Testis (tissue), 3 donors: Measurements from ENCODE around the gene CUL7. TPM values are rescaled to one million over a fixed set of nuclear protein-coding genes. Genes with fewer than 3 reads are reported as not detected.
A peak's percentile ranks its signal among the peaks of the same experiment; 100 is the strongest.

ENCODE experiments used
- DNase-seq: peaks from one replicate; pipeline ENCODE4 v3.0.0-alpha.2; 2019
- H3K27ac ChIP-seq, 2 donors: fragments of 200-600 bp; sonication (generic); one replicate each; pipeline ENCODE4 v1.5.1; 2019
- H3K27me3 ChIP-seq: fragments of 200-600 bp; sonication (generic); one replicate; pipeline ENCODE4 v1.5.1; 2019
- H3K36me3 ChIP-seq: fragments of 200-600 bp; sonication (generic); one replicate; pipeline ENCODE4 v1.5.1; 2017; ENCODE audit warnings: low read depth; ENCODE audit errors: missing control alignments
- H3K4me1 ChIP-seq: fragments of 200-600 bp; sonication (generic); one replicate; pipeline ENCODE4 v1.5.1; 2019
- H3K4me3 ChIP-seq, 2 donors: fragments of 200-600 bp; sonication (generic); one replicate each; pipeline ENCODE4 v1.5.1; 2017 to 2019
- H3K9me3 ChIP-seq: fragments of 200-600 bp; sonication (generic); one replicate; pipeline ENCODE4 v1.5.1; 2017
- POLR2A ChIP-seq: fragments of 450-650 bp; IDR thresholded peaks from one replicate; pipeline ENCODE4 v1.6.1; 2017; ENCODE audit warnings: antibody characterized with exemption, mild to moderate bottlenecking, moderate library complexity
- WGBS, 2 donors: methylation state at CpG; one replicate each; pipeline ENCODE4 v1.1.5; 2018; 5-methylcytosine and 5-hydroxymethylcytosine counted together
- intact Hi-C: fragments of 100-400 bp; cut with DNase I; formaldehyde crosslinking; loops from one replicate; pipeline ENCODE4 v1.15.1; 2023; ENCODE audit warnings: low total_unique reads
- polyA plus RNA-seq: library from polyadenylated mRNA; stranded (reverse); fragments of 350-450 nt; fragmentation: Illumina TruSeq; extraction: RNeasy Lipid Tissue Mini Kit (QIAGEN cat#74804); gene quantifications from one replicate; pipeline ENCODE4 v1.2.3, GENCODE V29; 2014; ENCODE audit warnings: low read depth, low replicate concordance; ENCODE audit not compliant: insufficient read depth
- total RNA-seq, 2 donors: library from RNA; depleted of rRNA; stranded (reverse); fragments of >200 nt; gene quantifications; one replicate each; pipeline ENCODE4 v1.2.3, GENCODE V29; 2016
- TF ChIP-seq, protein P1 (sequence below), 3 experiments: fragments of 450-650 bp in 2 of 3; fragments of 200-600 bp in 1 of 3; sonication (generic) in 1 of 3; IDR thresholded peaks; one replicate each; pipeline ENCODE4 v1.5.1; 2016 to 2019; ENCODE audit warnings: antibody characterized with exemption in 3 of 3, mild to moderate bottlenecking in 2 of 3, moderate library complexity in 1 of 3

CUL7 gene
- total and polyA plus RNA-seq, 3 donors from 2014 or later: 16.6 to 31.5 (median 23.9) TPM

DNA sequence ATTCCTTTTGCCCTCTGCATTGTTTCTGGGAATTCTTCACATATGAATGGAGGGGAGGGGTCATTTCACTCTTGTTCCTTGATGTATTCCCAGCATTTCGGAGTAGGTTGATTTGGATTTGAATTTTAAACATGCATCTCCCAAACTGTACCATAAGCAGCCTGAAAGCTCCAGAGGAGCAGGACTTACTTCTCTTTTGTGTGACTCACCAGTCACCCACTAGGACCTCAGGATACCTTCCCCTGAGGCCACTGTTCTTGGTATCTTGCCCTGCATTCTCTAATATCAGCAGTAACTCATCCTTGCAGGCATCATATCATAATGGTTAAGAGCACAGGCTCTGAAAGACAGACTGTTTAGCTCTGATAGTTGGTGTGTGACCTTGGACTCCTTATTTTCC, 4.9 kb upstream of the CUL7 start:
- Histone ChIP-seq H3K4me3 (peak overlapping the region; percentile 87 to 94), H3K27me3 (no peaks in the 10 kb centered on the region), H3K4me1 (peaks cover 27% of the 10 kb centered on the region), H3K9me3 (no peaks in the 10 kb centered on the region), H3K36me3 (no peaks in the 10 kb centered on the region), H3K27ac (peak overlapping the region in 1 of 2 donors; percentile 78)
- intact Hi-C loops: no loop called here
- DNase-seq: no peak
- TF ChIP-seq, protein P1, sequence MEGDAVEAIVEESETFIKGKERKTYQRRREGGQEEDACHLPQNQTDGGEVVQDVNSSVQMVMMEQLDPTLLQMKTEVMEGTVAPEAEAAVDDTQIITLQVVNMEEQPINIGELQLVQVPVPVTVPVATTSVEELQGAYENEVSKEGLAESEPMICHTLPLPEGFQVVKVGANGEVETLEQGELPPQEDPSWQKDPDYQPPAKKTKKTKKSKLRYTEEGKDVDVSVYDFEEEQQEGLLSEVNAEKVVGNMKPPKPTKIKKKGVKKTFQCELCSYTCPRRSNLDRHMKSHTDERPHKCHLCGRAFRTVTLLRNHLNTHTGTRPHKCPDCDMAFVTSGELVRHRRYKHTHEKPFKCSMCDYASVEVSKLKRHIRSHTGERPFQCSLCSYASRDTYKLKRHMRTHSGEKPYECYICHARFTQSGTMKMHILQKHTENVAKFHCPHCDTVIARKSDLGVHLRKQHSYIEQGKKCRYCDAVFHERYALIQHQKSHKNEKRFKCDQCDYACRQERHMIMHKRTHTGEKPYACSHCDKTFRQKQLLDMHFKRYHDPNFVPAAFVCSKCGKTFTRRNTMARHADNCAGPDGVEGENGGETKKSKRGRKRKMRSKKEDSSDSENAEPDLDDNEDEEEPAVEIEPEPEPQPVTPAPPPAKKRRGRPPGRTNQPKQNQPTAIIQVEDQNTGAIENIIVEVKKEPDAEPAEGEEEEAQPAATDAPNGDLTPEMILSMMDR (IDR thresholded peaks at IDR 0.05): no peak
- TF ChIP-seq POLR2A: no peak
- WGBS, 2 donors: 53 to 59% methylated on average over 1 of the region's 1 CpG

DNA sequence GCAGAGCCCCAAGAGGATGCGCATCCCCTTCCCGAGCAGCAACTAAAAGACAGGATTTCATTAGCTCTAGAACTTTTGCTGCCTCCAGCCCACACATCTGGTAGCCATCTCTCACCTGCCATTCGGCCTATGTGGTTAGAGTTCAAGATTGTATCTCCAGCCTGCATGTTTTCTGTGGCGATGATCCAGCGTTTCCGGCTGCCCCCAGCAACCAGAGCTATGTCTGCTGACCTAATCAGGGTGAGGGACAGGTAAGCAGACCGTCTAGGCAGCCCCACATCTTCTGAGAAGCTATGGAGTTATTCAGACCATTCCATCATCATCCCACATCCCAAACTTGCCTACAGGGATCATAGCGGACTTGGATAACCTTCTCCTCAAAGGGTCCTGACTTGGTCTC, 2.3 kb upstream of the CUL7 start:
- intact Hi-C loops: no loop called here
- no peak overlapping the region for H3K4me3 ChIP-seq
- H3K9me3 ChIP-seq: no peaks in the 10 kb centered on the region
- WGBS, 2 donors: 85 to 88% methylated on average over 8 of the region's 8 CpGs
- peaks cover 36% of the 10 kb centered on the region for H3K4me1 ChIP-seq
- H3K36me3 ChIP-seq: no peaks in the 10 kb centered on the region
- no peak for DNase-seq
- H3K27me3 ChIP-seq: no peaks in the 10 kb centered on the region
- H3K27ac ChIP-seq: no peak overlapping the region
- TF ChIP-seq, protein P1 (IDR thresholded peaks at IDR 0.05): no peak
- no peak for TF ChIP-seq POLR2A

DNA sequence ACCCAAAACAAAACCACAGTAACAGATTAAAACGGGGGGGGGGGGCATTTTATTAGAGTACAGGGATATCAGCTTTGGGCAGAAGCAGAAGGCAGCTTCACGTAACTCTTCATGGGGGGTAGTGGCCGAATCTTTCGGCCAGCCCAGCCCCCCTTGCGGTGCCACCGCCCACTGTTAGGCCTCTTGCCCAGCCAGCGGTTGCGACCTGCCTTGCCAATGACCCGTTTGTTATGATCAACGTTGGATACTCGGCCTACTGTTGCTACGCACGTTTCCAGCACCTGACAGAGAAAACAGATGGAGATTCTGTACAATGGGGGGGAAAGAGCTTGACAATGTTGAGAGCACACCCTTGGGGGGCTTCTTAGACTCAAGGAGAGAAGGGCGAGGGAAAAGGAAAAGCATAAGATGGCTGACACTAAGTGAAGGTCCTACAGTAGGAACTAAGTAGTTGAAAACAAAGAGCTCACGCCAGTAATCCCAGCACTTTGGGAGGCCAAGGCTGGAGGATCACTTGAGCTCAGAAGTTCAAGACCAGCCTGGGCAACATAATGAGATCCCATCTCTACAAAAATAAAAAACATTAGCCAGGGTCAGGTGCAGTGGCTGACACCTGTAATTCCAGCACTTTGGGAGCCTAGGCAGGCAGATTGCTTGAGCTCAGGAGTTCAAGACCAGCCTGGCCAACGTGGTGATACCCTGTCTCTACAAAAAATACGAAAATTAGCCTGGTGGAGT, 724 bp upstream of the CUL7 start:
- Histone ChIP-seq H3K27ac (peak overlapping the region; percentile 85 to 87), H3K9me3 (no peaks in the 10 kb centered on the region), H3K36me3 (no peaks in the 10 kb centered on the region), H3K4me3 (peak overlapping the region; percentile 66 to 84), H3K4me1 (peaks cover 25% of the 10 kb centered on the region), H3K27me3 (no peaks in the 10 kb centered on the region)
- TF ChIP-seq, protein P1 (IDR thresholded peaks at IDR 0.05): no peak
- no peak for TF ChIP-seq POLR2A
- intact Hi-C loops: no loop called here
- 48 to 57% methylated on average over 17 of the region's 17 CpGs for WGBS, 2 donors
- no peak for DNase-seq

DNA sequence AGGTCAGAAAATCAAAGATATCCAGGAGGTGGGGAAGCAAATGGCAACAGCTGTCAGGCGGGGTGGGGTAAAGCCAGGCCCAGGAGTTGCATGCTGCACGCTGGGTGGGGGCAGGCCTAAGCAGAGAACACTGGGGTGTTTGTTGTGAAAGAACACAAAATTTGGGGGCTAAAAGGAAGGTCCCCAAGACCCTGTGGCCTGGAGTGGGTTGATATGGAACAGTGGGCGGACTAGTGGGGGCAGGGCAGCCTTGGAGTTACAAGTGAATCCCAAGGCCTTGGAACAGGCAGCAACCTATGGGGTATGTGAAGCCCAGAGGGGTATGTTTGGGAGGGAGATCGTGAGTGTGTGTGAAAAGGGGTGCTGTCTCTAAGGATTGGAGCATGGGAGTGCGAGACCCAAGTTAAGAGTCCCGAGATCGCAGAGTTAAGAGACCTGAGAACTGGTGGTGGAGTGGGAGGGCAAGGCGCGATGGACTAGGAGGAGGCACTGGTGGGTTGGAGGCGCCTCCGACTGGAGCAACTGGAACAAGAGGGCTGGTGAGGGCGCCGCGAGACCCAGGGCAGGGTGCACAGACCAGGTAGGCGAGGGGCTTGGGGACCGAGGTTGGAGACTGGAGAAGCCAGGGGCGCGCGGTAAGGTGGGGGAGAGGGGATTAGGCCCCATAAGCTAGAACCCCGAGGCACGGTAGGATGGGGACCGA, 658 bp downstream of the CUL7 start:
- Histone ChIP-seq H3K36me3 (no peaks in the 10 kb centered on the region), H3K27me3 (no peaks in the 10 kb centered on the region), H3K4me1 (peaks cover 18% of the 10 kb centered on the region), H3K4me3 (peak overlapping the region; percentile 66 to 84), H3K27ac (peak overlapping the region; percentile 85 to 87), H3K9me3 (no peaks in the 10 kb centered on the region)
- TF ChIP-seq, protein P1 (IDR thresholded peaks at IDR 0.05): no peak
- TF ChIP-seq POLR2A: no peak
- DNase-seq: peak; percentile 61
- intact Hi-C loops: no loop called here
- WGBS, 2 donors: 6 to 7% methylated on average over 22 of the region's 22 CpGs
